Suppressor macrophage treated with lipopolysaccharide for 1 hour (primary cell): ENCODE results near the gene DGKI.
A peak's percentile ranks its signal among the peaks of the same experiment; 100 is the strongest.

Experiments used
- DNase-seq, 3 donors: peaks; one replicate each; pipeline ENCODE4 v3.0.0-alpha.2; 2020 to 2022

DGKI gene

GRCh38 chr7:137402536-137403352, 444.0 kb downstream of the DGKI start:
- no peak for DNase-seq

GRCh38 chr7:137399827-137400823, 446.6 kb downstream of the DGKI start:
- no peak for DNase-seq

DNA sequence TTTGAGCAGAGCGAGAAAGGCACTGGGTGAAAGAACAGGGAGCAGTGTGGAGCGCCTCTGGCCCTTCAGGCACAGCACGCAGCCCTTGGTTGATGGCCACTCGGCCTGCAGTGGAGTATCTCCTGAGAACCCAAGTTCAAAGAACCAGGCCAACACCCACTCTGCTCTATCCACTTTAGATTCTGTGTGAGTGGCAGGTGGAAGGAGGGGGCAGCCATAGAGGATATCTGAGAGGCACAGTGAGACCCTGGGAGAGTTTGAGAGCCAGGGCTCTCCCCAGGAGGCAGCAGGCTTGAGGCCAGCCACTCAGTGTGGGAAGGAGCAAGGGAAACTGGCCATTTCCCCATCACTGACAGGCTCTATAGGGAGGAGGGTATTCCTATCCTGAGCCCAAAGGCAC, 450.7 kb downstream of the DGKI start:
- no peak for DNase-seq

DNA sequence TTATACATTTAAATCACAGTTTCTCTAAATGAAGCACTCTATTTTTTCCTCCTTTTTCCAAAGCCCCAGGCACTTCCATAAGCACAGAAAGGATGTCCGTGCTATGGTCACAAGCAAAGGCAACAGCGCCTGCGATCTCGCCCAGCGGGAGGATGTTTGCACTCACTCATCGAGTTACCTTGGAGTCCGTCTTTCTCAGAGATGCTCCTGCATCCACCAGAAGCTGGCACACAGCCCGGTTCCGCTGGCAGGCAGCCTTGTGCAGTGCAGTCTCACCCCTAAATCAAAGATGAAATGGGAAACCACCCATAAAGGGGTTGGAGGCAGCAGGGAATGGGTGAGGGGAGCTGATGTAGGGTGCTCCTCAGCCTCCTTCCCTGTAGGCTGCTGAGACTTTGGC, 451.4 kb downstream of the DGKI start:
- DNase-seq: no peak

- DNase-seq: no peak
Measured at GRCh38 chr7:137393570-137393969, 453.2 kb downstream of the DGKI start.

DNA sequence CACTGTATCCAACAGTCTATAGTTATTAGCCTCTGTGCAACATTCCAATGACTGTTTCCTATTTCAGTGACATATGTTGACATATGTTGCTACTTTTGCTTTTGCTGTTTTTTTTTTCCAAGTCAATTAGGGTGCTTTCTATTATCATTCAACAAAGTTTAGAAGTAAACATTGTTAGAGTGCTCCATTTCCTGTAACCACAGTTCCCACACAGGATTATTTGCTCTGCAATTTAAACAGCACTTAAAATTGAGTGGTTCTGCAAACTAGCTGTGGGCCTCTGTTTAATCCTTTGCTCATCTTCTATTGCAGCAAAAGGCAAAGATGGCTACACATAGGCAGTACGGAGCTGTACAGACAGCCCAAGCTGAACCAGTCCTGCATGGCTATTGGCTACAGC, 456.7 kb downstream of the DGKI start:
- no peak for DNase-seq

- DNase-seq: no peak
Measured at GRCh38 chr7:137388916-137389315, 457.9 kb downstream of the DGKI start.

DNA sequence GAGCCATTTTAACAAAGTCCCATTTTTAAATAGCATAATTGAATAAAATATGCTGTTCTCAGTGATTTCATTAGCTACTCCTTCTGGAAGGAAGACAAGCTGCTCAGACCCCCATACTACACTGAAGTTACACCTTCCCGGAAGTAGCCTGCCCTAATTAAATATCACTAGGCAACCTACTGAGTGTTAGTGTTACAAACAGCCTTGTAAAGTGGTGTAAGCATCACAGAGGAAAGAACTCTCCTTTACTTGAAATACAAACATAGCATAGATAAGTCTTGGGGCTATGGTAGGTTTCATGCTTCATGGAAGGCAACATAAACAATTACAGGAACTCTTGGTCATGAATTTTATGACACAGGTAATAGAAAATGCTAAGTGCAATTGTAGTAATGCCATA, 459.8 kb downstream of the DGKI start:
- no peak for DNase-seq

DNA sequence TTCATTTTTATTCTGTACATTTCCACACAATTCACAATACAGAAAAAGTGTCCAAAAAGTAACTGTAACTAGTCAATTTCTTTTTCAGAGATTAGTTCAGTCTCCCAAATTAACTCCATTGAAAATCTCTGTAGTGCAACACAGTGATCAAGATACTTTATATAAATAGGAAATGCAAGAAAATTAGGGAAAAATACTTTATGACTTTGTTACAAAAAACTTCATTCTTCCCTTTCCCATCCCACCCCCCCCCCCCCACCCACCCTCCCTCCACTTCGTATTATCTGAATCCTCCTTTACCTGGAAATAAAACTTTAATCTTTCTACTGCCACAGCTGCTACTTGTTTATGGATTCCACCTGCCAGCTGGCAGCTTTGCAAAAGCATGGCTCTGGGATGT, 465.7 kb downstream of the DGKI start:
- DNase-seq: no peak

GRCh38 chr7:137373507-137373906, 473.3 kb downstream of the DGKI start:
- DNase-seq: no peak

DNA sequence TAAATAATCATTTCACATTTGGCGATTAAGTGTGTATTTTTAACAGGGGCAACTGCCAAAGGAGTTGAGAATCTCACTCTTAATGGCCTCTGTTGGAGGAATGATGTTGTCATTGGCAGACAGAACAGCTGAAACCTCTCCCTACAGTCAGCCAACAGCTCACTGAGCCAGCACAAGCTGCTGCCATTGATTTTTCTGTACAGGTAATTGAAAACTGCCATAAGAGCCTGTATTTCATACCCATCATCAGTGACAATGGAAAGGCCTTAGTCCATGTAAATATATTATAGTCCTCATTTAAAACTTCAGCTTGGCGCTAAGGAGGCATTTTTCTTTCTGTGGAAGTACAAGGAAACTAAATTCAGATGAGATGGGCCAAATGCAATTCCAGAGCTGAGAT, 475.2 kb downstream of the DGKI start:
- no peak for DNase-seq

GRCh38 chr7:137366995-137367394, 479.8 kb downstream of the DGKI start:
- no peak for DNase-seq

GRCh38 chr7:137363683-137364082, 483.1 kb downstream of the DGKI start:
- DNase-seq: no peak

- DNase-seq: no peak
Measured at GRCh38 chr7:137360087-137360679, 486.6 kb downstream of the DGKI start.

GRCh38 chr7:137354961-137355360, 491.8 kb downstream of the DGKI start:
- DNase-seq: no peak

- no peak for DNase-seq
Measured at GRCh38 chr7:137354396-137354795, 492.4 kb downstream of the DGKI start.

DNA sequence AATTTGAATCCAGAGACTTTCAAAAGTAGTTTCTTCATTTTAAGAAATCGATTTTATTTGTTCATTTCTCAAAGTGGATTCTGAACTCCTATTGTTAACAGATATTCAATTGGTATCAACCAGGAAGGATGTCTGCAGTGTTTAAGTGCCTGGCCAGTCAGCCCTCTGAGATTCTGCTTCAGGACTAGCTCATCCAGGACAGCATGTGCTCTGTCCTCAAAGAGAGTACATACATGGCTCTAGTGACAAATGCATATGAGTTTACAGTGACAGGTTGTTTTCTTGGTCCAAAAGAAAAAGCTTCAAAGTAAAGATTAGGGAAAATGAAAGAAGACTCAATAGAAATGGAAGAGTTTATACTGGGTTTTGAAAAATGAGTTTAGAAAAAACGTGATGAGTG, 494.8 kb downstream of the DGKI start:
- DNase-seq: no peak

GRCh38 chr7:137345799-137346449, 500.9 kb downstream of the DGKI start:
- DNase-seq: peak in 1 of 3 donors; percentile 1

DNA sequence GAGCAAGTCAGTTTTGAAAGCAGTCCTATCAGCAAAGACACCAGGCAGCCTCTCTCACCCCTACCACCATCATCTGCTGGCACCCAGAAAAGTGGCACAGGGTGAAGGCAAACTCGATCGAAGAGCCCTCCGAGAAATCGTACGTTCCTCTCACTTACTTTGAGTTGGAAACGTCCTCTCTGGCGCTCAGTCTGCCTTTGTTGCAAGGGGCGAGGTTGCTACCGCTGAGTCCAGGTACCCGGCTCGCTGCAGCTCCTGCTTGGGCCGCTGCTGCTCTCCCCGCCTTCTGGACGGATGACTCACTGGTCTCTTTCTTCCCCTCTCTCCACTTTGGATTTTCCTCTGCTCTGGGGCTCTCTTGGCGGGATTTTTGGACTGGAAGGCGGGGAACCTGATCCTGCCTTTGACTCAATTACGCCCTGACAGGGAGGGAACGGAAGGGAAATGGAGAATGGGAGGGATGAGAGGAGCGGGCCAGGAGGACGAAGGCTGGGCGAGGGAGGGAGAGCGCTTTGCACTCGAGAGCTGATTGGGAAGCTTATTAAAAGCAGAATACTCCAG, 503.4 kb downstream of the DGKI start, which contains the start of gene PTN:
TSS of gene PTN (minus strand) at position 453 of the 561 bp plus-strand sequence. CDS start 88,760 bp downstream, outside the sequence.
- DNase-seq: no peak

- DNase-seq: no peak
Measured at GRCh38 chr7:137342828-137343261, 503.9 kb downstream of the DGKI start.

- no peak for DNase-seq
Measured at GRCh38 chr7:137342265-137342664, 504.5 kb downstream of the DGKI start.

- DNase-seq: no peak
Measured at GRCh38 chr7:137337902-137338301, 508.9 kb downstream of the DGKI start.
